Left lung (tissue), 10 donors: ENCODE data around the gene MSX1. TPM values are rescaled to one million over a fixed set of nuclear protein-coding genes. Genes with fewer than 3 reads are reported as not detected.

Source experiments
- ATAC-seq: fragments of 200-7000 bp; cut with Tn5 transposase; one replicate; pipeline ENCODE4 v1.9.1; 2020; ENCODE audit warnings: moderate library complexity
- DNase-seq, 4 donors: peaks; one replicate each; pipeline ENCODE4 v3.0.0-alpha.2; 2013 to 2020
- H3K27ac ChIP-seq, 2 donors: fragments of 200-600 bp; sonication (generic) in 1 of 2; one replicate each; pipeline versions ENCODE4 v1.5.0 to v1.8.0; 2020 to 2021
- H3K27me3 ChIP-seq, 2 donors: fragments of 200-600 bp; sonication (generic) in 1 of 2; one replicate each; pipeline versions ENCODE4 v1.5.0 to v1.8.0; 2020 to 2021
- H3K36me3 ChIP-seq, 2 donors: fragments of 200-600 bp; sonication (generic) in 1 of 2; one replicate each; pipeline versions ENCODE4 v1.5.0 to v1.8.0; 2020 to 2021
- H3K4me1 ChIP-seq, 2 donors: fragments of 200-600 bp; one replicate each; pipeline ENCODE4 v1.8.0; 2021
- H3K4me3 ChIP-seq, 2 donors: fragments of 200-600 bp; sonication (generic) in 1 of 2; one replicate each; pipeline versions ENCODE4 v1.5.0 to v1.8.0; 2020 to 2021; ENCODE audit warnings: mild to moderate bottlenecking in 1 of 2
- H3K9me3 ChIP-seq, 2 donors: fragments of 200-600 bp; sonication (generic) in 1 of 2; one replicate each; pipeline versions ENCODE4 v1.5.0 to v1.8.0; 2020 to 2021
- CTCF ChIP-seq, 2 donors: fragments of 200-600 bp; sonication (generic) in 1 of 2; IDR thresholded peaks; one replicate each; pipeline versions ENCODE4 v1.5.0 to v1.8.0; 2021; ENCODE audit warnings: antibody characterized with exemption in 2 of 2
- intact Hi-C, 2 donors: fragments of 100-400 bp; cut with DNase I; formaldehyde crosslinking; loops; one replicate each; pipeline versions ENCODE4 v1.11.2 to v1.14.2; 2022
- polyA plus RNA-seq, 6 donors: library from polyadenylated mRNA; unstranded; fragments of 120-200 nt; gene quantifications; one replicate each; pipeline ENCODE4 v1.2.1, GENCODE V29; 2013; ENCODE audit not compliant: insufficient read length in 6 of 6
- total RNA-seq, 2 donors: library from RNA; stranded (reverse); fragmentation: NEBNext Ultra II Directional; extraction: Animal tissue kit (Norgen Biotek cat#: 25700); gene quantifications; one replicate each; pipeline ENCODE4 v1.2.1, GENCODE V29; 2021
- donor health status: DM: no; HTN: yes; CAD: no.
- donor health status: DM: no; HTN: no; CAD: no.

The MSX1 gene
- total and polyA plus RNA-seq, 8 donors, result 1.2 to 4.2 (median 2.0) TPM

- H3K36me3 ChIP-seq, result peaks cover 0 to 5% of the 10 kb centered on the region in 2 donors
- H3K4me3 ChIP-seq, result no peak overlapping the region
- H3K27me3 ChIP-seq, result peaks cover 100% of the 10 kb centered on the region in 2 donors
- H3K4me1 ChIP-seq, result peaks cover 0 to 31% of the 10 kb centered on the region in 2 donors
- H3K9me3 ChIP-seq, result no peaks in the 10 kb centered on the region
- ATAC-seq (no peak), DNase-seq (no peak)
- intact Hi-C loops, result no loop called here
- TF ChIP-seq CTCF (IDR thresholded peaks at IDR 0.05), result no peak
- H3K27ac ChIP-seq, result no peak overlapping the region
These were observed 5.7 kb downstream of the MSX1 start for GRCh38 chr4:4864940-4865704.

GRCh38 chr4:4865705-4866123 is 6.2 kb downstream of the MSX1 start:
- no peak for ATAC-seq
- peaks cover 0 to 25% of the 10 kb centered on the region in 2 donors for H3K4me1 ChIP-seq
- peaks cover 100% of the 10 kb centered on the region in 2 donors for H3K27me3 ChIP-seq
- no peak overlapping the region for H3K4me3 ChIP-seq
- no peaks in the 10 kb centered on the region for H3K9me3 ChIP-seq
- no peak for DNase-seq
- peaks cover 0 to 5% of the 10 kb centered on the region in 2 donors for H3K36me3 ChIP-seq
- H3K27ac ChIP-seq, result no peak overlapping the region
- TF ChIP-seq CTCF (IDR thresholded peaks at IDR 0.05), result no peak
- intact Hi-C loops, result no loop called here

GRCh38 chr4:4866124-4866865 is 6.8 kb downstream of the MSX1 start:
- ATAC-seq, result no peak
- Histone ChIP-seq H3K4me3 (no peak overlapping the region), H3K4me1 (peaks cover 0 to 20% of the 10 kb centered on the region in 2 donors), H3K36me3 (peaks cover 0 to 5% of the 10 kb centered on the region in 2 donors), H3K9me3 (no peaks in the 10 kb centered on the region), H3K27ac (no peak overlapping the region), H3K27me3 (peaks cover 100% of the 10 kb centered on the region in 2 donors)
- TF ChIP-seq CTCF (IDR thresholded peaks at IDR 0.05), result no peak
- intact Hi-C loops, result no loop called here
- DNase-seq, result no peak

- no peak overlapping the region for H3K27ac ChIP-seq
- peaks cover 100% of the 10 kb centered on the region in 2 donors for H3K27me3 ChIP-seq
- H3K9me3 ChIP-seq, result no peaks in the 10 kb centered on the region
- ATAC-seq, result no peak
- peaks cover 0 to 15% of the 10 kb centered on the region in 2 donors for H3K4me1 ChIP-seq
- peaks cover 0 to 5% of the 10 kb centered on the region in 2 donors for H3K36me3 ChIP-seq
- H3K4me3 ChIP-seq, result no peak overlapping the region
- no peak for TF ChIP-seq CTCF (IDR thresholded peaks at IDR 0.05)
- no peak for DNase-seq
- intact Hi-C loops, result no loop called here
These were observed 7.5 kb downstream of the MSX1 start for GRCh38 chr4:4866866-4867374.
